ENCODE results near the gene SLC25A43. TPM values are rescaled to one million over a fixed set of nuclear protein-coding genes. Genes with fewer than 3 reads are reported as not detected.

SLC25A43 gene
- total and polyA plus RNA-seq, 2 of the 4 experiments (the other 2 are of a cell fraction), result 12.3 to 12.5 TPM

- Histone ChIP-seq H3K79me1 (ENCODE audit: low read depth in 1 of 2, low read length in 2 of 2) (no peaks in the 10 kb centered on the region), H2BK15ac (ENCODE audit: low read depth, low read length) (no peak overlapping the region), H2BK20ac (ENCODE audit: low read depth, low read length) (no peak overlapping the region), H3K4ac (ENCODE audit: low read depth, low read length) (no peak overlapping the region), H4K5ac (ENCODE audit: low read depth, low read length) (no peak overlapping the region), H4K8ac (ENCODE audit: low read depth in 2 of 2, low read length in 2 of 2) (no peak overlapping the region), H3K9ac (ENCODE audit: low read depth, low read length) (no peak overlapping the region), H2AK5ac (ENCODE audit: low read depth, low read length) (no peak overlapping the region), H3K4me2 (ENCODE audit: low read depth, low read length) (no peak overlapping the region), H3K4me1 (ENCODE audit: control insufficient read depth, insufficient read depth, low read length) (0 out of 2 replicates have a peak, but pooled peaks cover 3% of the 10 kb centered on the region), H3K27me3 (ENCODE audit: control insufficient read depth, insufficient read depth, low read length) (no peaks in the 10 kb centered on the region), H2AK9ac (replicated peaks; ENCODE audit: low read depth, low read length, poor library complexity) (no peak overlapping the region), H3K14ac (replicated peaks; ENCODE audit: low read depth, low read length) (no peak overlapping the region), H2BK120ac (ENCODE audit: low read depth, low read length) (no peak overlapping the region), H2AFZ (replicated peaks; ENCODE audit: low read length, poor library complexity) (no peak overlapping the region), H3K9me1 (ENCODE audit: insufficient read depth, low read length) (no peaks in the 10 kb centered on the region; the same call in 1 of the 2 replicates), H3K18ac (ENCODE audit: low read depth, low read length) (no peak overlapping the region), H4K91ac (ENCODE audit: insufficient read depth, low read depth, low read length) (no peak overlapping the region), H3K4me3 (ENCODE audit: insufficient read depth, low read depth, low read length) (no peak overlapping the region), H2BK5ac (ENCODE audit: low read depth, low read length, poor library complexity, severe bottlenecking) (no peak overlapping the region), H3K56ac (ENCODE audit: extremely low read depth, insufficient read depth, low read length) (no peak overlapping the region), H3K36me3 (ENCODE audit: control insufficient read depth, insufficient read depth, low read length) (peaks cover 2% of the 10 kb centered on the region; the same call in 1 of the 2 replicates), H3K23ac (ENCODE audit: low read depth, low read length) (no peak overlapping the region), H3K9me3 (ENCODE audit: control insufficient read depth, insufficient read depth, low read length) (no peaks in the 10 kb centered on the region), H4K20me1 (ENCODE audit: insufficient read depth, low read length) (no peaks in the 10 kb centered on the region), H3K27ac (ENCODE audit: insufficient read depth, low read length) (no peak overlapping the region)
- dilution Hi-C loops (cut with HindIII; ENCODE audit: low sequenced_read_pairs, unreplicated experiment) (no loop called here), in situ Hi-C loops (cut with MboI; ENCODE audit: low sequenced_read_pairs) (no loop called here), intact Hi-C loops (cut with micrococcal nuclease) (no loop called here)
- ATAC-seq (ENCODE audit: low read depth), result no peak
- no peak for DNase-seq
- CTCF ChIA-PET, result no interaction called here
- TF ChIP-seq BHLHE40 (IDR thresholded peaks at IDR 0.05; ENCODE audit: low read depth, low read length), result no peak
- no peak for TF ChIP-seq RAD21 (IDR thresholded peaks at IDR 0.05; ENCODE audit: low read length)
- no peak for TF ChIP-seq CHD1 (IDR thresholded peaks at IDR 0.05; ENCODE audit: low read depth, low read length)
- no peak for TF ChIP-seq RCOR1 (IDR thresholded peaks at IDR 0.05; ENCODE audit: insufficient replicate concordance, low read length)
- TF ChIP-seq POLR2A (IDR thresholded peaks at IDR 0.05; ENCODE audit: low read depth, low read length), result no peak
- no peak for TF ChIP-seq CTCF (conservative IDR thresholded peaks at IDR 0.05; ENCODE audit: low read depth, low read length)
- no peak for TF ChIP-seq FOS (IDR thresholded peaks at IDR 0.05; ENCODE audit: low read depth, low read length)
- no peak for TF ChIP-seq RFX5 (IDR thresholded peaks at IDR 0.05; ENCODE audit: low read depth, low read length)
- no peak for TF ChIP-seq ELK1 (IDR thresholded peaks at IDR 0.05; ENCODE audit: borderline replicate concordance, low read depth, low read length)
- no peak for TF ChIP-seq NFE2L2 (IDR thresholded peaks at IDR 0.05; ENCODE audit: low read depth, low read length)
- TF ChIP-seq SMC3 (IDR thresholded peaks at IDR 0.05; ENCODE audit: low read depth, low read length), result no peak
- TF ChIP-seq MAZ (IDR thresholded peaks at IDR 0.05; ENCODE audit: borderline replicate concordance, low read depth, low read length), result no peak
- no peak for TF ChIP-seq MAFK (IDR thresholded peaks at IDR 0.05; ENCODE audit: low read depth, low read length)
- BruUV-seq (replicated peaks), result no TSS peak
- POLR2A ChIA-PET (ENCODE audit: unreplicated experiment), result no interaction called here
- WGBS, 2 experiments (ENCODE audit: extremely low coverage in 2 of 2, insufficient read length in 1 of 2), result no CpG with 5 or more reads among the region's 4 CpGs
Observed at GRCh38 chrX:119417376-119417775, 18.2 kb downstream of the SLC25A43 start.
